Progenitor cell of endocrine pancreas (in vitro differentiated cells): ENCODE data around the gene PLEKHO1. TPM values are rescaled to one million over a fixed set of nuclear protein-coding genes. Genes with fewer than 3 reads are reported as not detected.

Experiments
- DNase-seq: peaks from one replicate; pipeline ENCODE4 v3.0.0; 2021; ENCODE audit warnings: low spot score; ENCODE audit not compliant: unreplicated experiment
- H3K27ac Mint-ChIP-seq: 2 replicates; pipeline ENCODE4 v1.8.0; 2021; ENCODE audit warnings: mild to moderate bottlenecking, moderate library complexity, mixed read lengths
- H3K27me3 Mint-ChIP-seq: 2 replicates; pipeline ENCODE4 v1.8.0; 2021; ENCODE audit warnings: mixed read lengths
- H3K36me3 Mint-ChIP-seq: 2 replicates; pipeline ENCODE4 v1.8.0; 2022; ENCODE audit warnings: mixed read lengths; ENCODE audit not compliant: insufficient read depth
- H3K4me1 Mint-ChIP-seq: 2 replicates; pipeline ENCODE4 v1.8.0; 2021; ENCODE audit warnings: low read depth, mixed read lengths
- H3K4me3 Mint-ChIP-seq: 2 replicates; pipeline ENCODE4 v1.8.0; 2021; ENCODE audit warnings: low read depth, mild to moderate bottlenecking, moderate library complexity, mixed read lengths
- H3K9me3 Mint-ChIP-seq: 2 replicates; pipeline ENCODE4 v1.8.0; 2021; ENCODE audit warnings: low read depth, mixed read lengths
- total RNA-seq: library from RNA; stranded (reverse); gene quantifications from 2 replicates; pipeline ENCODE4 v1.2.1, GENCODE V29; 2021
- TF ChIP-seq, protein P1 (sequence below): fragments of 200-600 bp; sonication (generic); IDR thresholded peaks from one replicate; pipeline ENCODE4 v1.5.0; 2021; ENCODE audit warnings: antibody characterized with exemption, mild to moderate bottlenecking; ENCODE audit not compliant: unreplicated experiment

Gene PLEKHO1
- total RNA-seq, 1 donor from 2014 or later: 87.6 TPM

DNA sequence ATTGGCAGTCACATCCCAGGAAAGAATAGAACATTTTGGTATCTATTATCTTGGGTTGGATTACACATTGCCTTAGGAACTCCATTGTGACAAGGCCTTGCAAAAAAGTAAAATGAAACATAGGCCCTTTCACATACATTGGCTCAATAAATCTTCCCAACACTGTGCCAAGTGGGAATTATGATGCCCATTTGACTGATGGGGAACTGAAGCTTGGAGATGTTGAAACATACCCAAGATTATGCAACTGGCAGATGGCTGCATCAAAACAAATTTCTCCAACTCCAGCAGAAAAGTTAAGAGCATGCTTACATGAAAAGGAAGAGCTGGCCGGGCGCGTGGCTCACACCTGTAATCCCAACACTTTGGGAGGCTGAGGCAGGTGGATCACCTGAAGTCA, 26.9 kb downstream of the PLEKHO1 start:
- H3K36me3 Mint-ChIP-seq: no peaks in the 10 kb centered on the region
- no peaks in the 10 kb centered on the region for H3K9me3 Mint-ChIP-seq
- H3K4me3 Mint-ChIP-seq: no peak overlapping the region

DNA sequence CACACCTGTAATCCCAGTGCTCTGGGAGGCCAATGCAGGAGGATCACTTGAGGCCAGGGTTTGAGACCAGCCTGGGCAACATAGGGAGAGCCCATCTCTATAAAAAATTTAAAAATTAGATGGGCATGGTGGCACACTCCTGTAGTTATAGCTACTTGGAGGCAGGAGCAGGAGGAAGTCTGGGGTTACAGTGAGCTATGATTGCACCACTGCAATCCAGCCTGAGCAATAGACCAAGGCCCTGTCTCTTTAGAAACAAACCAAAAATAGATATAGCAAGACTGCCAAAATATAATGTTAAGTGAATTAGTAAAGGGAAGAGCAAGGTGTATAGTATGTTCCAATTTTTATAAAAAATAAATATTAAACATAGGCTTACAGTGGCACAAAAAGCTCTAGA, 28.8 kb downstream of the PLEKHO1 start:
- no peak overlapping the region for H3K27ac Mint-ChIP-seq
- peaks cover under 1% of the 10 kb centered on the region for H3K4me1 Mint-ChIP-seq
- TF ChIP-seq, protein P1, sequence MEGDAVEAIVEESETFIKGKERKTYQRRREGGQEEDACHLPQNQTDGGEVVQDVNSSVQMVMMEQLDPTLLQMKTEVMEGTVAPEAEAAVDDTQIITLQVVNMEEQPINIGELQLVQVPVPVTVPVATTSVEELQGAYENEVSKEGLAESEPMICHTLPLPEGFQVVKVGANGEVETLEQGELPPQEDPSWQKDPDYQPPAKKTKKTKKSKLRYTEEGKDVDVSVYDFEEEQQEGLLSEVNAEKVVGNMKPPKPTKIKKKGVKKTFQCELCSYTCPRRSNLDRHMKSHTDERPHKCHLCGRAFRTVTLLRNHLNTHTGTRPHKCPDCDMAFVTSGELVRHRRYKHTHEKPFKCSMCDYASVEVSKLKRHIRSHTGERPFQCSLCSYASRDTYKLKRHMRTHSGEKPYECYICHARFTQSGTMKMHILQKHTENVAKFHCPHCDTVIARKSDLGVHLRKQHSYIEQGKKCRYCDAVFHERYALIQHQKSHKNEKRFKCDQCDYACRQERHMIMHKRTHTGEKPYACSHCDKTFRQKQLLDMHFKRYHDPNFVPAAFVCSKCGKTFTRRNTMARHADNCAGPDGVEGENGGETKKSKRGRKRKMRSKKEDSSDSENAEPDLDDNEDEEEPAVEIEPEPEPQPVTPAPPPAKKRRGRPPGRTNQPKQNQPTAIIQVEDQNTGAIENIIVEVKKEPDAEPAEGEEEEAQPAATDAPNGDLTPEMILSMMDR: no peak
- no peak overlapping the region for H3K4me3 Mint-ChIP-seq
- no peaks in the 10 kb centered on the region for H3K27me3 Mint-ChIP-seq
- no peaks in the 10 kb centered on the region for H3K36me3 Mint-ChIP-seq
- DNase-seq: no peak
- no peaks in the 10 kb centered on the region for H3K9me3 Mint-ChIP-seq

More for the DNA sequence above, 26.9 kb downstream of the PLEKHO1 start:
- TF ChIP-seq, protein P1: no peak
- Mint-ChIP-seq H3K27ac (no peak overlapping the region), H3K4me1 (peaks cover 10% of the 10 kb centered on the region), H3K27me3 (no peaks in the 10 kb centered on the region)
- DNase-seq: no peak

DNA sequence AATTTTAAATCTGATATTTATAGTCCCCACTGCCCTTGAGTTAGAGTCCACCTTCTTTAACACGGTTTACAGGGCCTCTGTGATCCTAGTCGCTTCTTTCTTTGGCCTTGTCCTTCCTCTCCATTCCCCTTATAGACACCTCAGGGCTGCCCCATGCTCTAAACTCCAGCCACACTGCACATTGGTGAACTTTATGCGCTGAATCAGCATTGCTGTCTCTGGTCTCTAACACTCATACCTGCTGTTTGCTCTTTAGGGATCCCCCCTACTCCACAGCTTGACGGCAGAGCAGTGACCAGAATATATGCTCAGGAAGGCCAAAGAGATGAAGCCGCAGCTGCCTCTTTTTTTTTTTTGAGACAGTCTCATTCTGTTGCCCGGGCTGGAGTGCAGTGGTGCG, 30.2 kb downstream of the PLEKHO1 start:
- no peak for DNase-seq
- Mint-ChIP-seq H3K4me3 (no peak overlapping the region), H3K27ac (no peak overlapping the region), H3K4me1 (no peaks in the 10 kb centered on the region), H3K36me3 (no peaks in the 10 kb centered on the region), H3K9me3 (no peaks in the 10 kb centered on the region), H3K27me3 (no peaks in the 10 kb centered on the region)
- TF ChIP-seq, protein P1: no peak

DNA sequence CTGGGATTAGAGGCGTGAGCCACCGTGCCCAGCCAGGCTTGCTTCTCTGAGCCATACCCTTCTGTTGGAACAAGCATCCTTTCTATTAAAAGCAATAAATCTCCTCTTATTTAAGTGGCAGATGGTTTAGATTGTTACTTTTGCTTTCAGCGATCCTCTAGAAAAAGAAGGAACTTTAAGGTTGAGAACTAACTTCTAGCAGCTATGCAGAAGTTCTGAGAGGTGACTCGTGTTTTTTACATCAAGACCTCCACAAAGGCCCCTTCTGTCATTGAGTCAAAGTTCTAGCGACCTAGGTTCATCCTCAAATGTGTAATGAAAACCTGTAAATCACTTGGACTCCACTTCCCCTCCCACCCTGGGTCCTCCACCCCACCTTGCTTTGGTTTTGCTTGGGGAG, 30.8 kb downstream of the PLEKHO1 start:
- Mint-ChIP-seq H3K9me3 (no peaks in the 10 kb centered on the region), H3K27ac (no peak overlapping the region), H3K27me3 (no peaks in the 10 kb centered on the region), H3K4me3 (no peak overlapping the region), H3K4me1 (no peaks in the 10 kb centered on the region), H3K36me3 (no peaks in the 10 kb centered on the region)
- TF ChIP-seq, protein P1: no peak
- no peak for DNase-seq

DNA sequence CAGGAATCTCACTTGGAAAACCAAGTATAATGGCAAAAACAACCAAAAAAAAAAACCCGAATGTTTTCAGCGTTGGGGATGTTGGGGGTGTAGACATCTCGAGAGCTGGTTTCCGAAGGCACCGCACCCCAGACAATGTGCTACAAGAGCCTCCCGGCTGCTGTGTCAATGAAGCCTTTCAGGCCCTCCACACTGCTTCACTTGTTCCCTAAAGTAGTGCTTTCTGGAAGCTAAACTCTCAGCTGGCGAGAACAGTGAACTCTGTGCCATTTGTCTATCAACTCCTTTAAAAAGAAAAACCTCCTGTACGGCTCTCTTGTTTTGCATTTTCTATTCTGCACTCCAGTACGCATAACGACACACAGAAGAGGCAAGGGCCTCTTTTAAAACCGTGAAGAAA, 32.5 kb downstream of the PLEKHO1 start:
- Mint-ChIP-seq H3K36me3 (no peaks in the 10 kb centered on the region), H3K4me1 (peaks cover under 1% of the 10 kb centered on the region), H3K27ac (no peak overlapping the region), H3K4me3 (no peak overlapping the region), H3K27me3 (no peaks in the 10 kb centered on the region), H3K9me3 (no peaks in the 10 kb centered on the region)
- TF ChIP-seq, protein P1: no peak
- DNase-seq: no peak
